Bronchial epithelial cell (primary cell): ENCODE measurements around the gene TMX1. TPM values are rescaled to one million over a fixed set of nuclear protein-coding genes. Genes with fewer than 3 reads are reported as not detected.
A peak's percentile ranks its signal among the peaks of the same experiment; 100 is the strongest.

Source experiments
- DNase-seq: peaks from one replicate; pipeline ENCODE4 v3.0.0-alpha.2; 2010; ENCODE audit warnings: low read depth
- FAIRE-seq: peaks from 2 replicates; lab custom pipeline; 2011; peaks lifted over from hg19 to GRCh38; lab: Jason Lieb, UNC
- H3K27me3 ChIP-seq: 2 replicates; pipeline ENCODE4 v1.5.1; 2011; ENCODE audit warnings: low read length; ENCODE audit not compliant: control insufficient read depth, insufficient read depth
- H3K36me3 ChIP-seq: 2 replicates; pipeline ENCODE4 v1.5.1; 2011; ENCODE audit warnings: low read length; ENCODE audit not compliant: control insufficient read depth, insufficient read depth
- H3K4me3 ChIP-seq: 2 replicates; pipeline ENCODE4 v1.5.1; 2011; ENCODE audit warnings: mild to moderate bottlenecking, low read depth, low read length, control low read depth
- total RNA-seq: library from RNA; depleted of rRNA; stranded (reverse); fragments of >200 nt; gene quantifications from 2 replicates; pipeline ENCODE4 v1.2.1, GENCODE V29; 2014
- TF ChIP-seq, protein P1 (sequence below): IDR thresholded peaks from 2 replicates; pipeline ENCODE4 v1.5.1; 2011; ENCODE audit warnings: mild to moderate bottlenecking, moderate library complexity, low read length, control low read depth, inconsistent platforms; ENCODE audit not compliant: insufficient read depth, severe bottlenecking

The TMX1 gene
- total RNA-seq, 1 donor from 2014 or later: 58.2 TPM

DNA sequence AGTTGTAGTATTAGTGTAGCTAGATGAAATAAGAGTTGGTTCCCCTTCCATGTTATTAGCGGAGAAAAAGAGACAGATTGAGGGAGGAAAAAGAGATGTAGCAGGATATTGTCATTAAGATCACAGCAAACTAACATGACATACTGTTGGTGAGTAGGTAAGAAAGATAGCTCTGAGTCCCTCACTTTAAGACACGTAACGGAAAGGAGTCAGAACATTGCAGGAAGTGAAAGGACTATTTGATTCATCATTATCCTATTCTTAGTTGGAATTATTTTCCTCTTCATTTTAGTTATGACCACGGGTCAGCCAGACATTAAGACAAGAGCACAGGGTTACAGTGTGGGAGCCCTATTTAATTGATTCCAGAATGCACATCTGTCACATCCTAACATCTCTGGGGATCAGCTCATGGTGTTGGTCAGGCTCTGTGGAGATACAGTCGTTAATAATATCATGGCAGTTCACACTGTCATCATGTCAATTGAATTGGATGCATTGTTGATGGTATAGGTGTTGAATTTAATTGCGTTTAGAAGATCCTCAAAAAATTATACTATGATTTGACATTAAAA is 55.0 kb downstream of the TMX1 start:
- FAIRE-seq (no peak), DNase-seq (no peak)
- TF ChIP-seq, protein P1, sequence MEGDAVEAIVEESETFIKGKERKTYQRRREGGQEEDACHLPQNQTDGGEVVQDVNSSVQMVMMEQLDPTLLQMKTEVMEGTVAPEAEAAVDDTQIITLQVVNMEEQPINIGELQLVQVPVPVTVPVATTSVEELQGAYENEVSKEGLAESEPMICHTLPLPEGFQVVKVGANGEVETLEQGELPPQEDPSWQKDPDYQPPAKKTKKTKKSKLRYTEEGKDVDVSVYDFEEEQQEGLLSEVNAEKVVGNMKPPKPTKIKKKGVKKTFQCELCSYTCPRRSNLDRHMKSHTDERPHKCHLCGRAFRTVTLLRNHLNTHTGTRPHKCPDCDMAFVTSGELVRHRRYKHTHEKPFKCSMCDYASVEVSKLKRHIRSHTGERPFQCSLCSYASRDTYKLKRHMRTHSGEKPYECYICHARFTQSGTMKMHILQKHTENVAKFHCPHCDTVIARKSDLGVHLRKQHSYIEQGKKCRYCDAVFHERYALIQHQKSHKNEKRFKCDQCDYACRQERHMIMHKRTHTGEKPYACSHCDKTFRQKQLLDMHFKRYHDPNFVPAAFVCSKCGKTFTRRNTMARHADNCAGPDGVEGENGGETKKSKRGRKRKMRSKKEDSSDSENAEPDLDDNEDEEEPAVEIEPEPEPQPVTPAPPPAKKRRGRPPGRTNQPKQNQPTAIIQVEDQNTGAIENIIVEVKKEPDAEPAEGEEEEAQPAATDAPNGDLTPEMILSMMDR: no peak
- Histone ChIP-seq H3K36me3 (no peaks in the 10 kb centered on the region), H3K4me3 (no peak overlapping the region), H3K27me3 (no peaks in the 10 kb centered on the region)

DNA sequence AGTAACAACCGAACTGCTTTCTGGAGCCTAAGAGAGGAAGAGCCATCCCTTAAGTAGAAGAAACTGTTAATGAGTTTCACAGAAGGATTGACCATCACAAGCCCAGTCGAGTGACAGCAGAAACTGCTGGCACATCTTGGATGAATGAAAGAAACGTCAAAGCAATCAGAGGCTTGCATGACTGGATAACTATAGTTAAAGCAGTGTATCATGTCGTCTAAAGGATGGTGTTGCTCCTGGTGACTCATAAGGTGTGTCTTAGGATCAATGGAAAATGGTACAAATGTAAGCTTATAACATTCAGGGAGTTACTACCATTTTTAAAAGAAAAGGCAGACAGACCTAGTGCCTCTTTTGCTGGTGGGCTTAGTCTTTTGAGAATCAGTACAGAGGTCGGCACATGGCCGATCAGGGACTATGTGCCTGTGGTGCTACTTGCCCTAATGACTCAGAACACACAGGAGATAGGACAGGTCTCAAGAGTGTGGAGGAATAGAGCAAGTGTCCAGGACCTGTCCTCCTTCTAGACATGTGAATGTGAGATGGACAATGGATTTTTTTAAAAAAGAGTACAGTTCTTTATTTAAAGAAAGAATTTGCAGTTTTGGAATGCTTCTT is 55.7 kb downstream of the TMX1 start:
- Histone ChIP-seq H3K4me3 (no peak overlapping the region), H3K27me3 (no peaks in the 10 kb centered on the region), H3K36me3 (no peaks in the 10 kb centered on the region)
- TF ChIP-seq, protein P1: no peak
- DNase-seq (peak; percentile 74), FAIRE-seq (peak; percentile 84)

DNA sequence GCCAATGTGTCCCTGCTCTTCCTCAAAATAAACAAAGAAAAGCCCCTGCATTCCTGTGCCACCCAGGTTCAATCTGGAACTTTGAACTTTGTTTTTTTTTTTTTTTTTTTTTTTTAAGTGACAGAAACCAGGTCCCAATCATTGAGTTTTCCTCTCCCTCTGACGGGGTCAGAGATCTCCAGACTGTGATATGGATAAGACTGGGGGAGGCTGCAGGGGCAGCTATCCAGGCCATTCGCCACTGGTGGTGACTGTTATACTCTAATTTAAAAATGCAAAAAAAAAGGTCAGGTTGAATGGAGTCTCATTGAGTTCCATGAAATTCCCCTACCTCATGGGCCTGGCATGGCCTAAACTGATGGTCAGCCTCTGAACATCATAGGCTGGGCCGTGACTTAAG is 57.0 kb downstream of the TMX1 start:
- TF ChIP-seq, protein P1: no peak
- FAIRE-seq (no peak), DNase-seq (no peak)
- no peak overlapping the region for H3K4me3 ChIP-seq
- H3K36me3 ChIP-seq: no peaks in the 10 kb centered on the region
- no peaks in the 10 kb centered on the region for H3K27me3 ChIP-seq

DNA sequence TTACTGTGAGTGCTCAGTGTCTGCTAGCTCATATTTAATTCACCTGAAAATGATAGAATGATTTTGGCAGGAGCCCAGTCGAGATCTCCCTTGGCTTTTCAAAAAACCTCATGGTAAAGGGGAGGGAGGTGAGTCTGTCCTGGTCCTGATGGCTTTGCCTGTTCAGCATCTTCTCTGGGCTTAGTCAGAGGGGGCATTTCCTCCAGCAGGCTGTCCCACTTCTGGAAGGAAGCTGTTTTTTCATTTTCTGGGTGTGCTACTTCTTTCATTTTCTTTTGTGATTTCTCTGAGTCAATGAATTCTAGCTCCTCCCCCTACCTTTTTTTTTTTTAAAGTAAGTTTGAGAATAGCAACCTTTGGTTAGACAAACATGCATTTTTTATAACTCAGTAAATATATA is 58.8 kb downstream of the TMX1 start:
- FAIRE-seq (no peak), DNase-seq (peak; percentile 59)
- Histone ChIP-seq H3K36me3 (no peaks in the 10 kb centered on the region), H3K4me3 (no peak overlapping the region), H3K27me3 (no peaks in the 10 kb centered on the region)
- TF ChIP-seq, protein P1: no peak

DNA sequence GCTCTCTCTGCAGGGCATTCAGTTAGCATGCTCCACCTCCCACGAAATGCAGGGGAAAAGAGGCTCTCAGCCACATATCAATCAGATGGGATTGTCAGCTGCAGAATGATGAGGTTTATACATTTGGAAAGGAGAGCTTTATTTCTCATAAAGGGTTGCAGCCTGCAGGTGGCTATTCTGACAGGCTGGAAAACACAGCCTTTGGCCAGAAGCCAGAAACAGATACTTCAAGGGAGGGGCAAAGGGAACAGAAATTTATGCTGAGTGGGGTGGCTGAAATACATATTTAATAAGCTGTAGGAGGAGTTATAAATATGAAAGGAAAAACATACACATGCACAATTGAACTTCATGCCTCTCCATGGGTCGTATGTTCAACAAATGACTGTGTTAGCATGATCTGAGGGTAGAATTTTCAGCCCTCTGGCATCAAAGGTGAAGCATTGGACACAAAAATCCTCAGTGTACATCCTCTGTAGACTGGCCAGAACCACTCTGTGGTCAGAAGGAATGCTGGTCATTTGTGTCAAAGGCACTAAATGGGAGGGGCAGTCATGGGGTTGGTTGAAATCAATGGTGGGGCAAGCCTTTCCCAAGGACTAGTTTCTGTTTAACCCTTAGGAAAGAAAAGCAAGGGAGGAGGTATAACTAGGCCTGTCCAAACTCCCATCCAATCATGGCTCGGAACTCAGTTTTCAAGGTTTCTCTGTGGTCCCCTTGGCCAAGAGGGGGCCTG is 62.4 kb downstream of the TMX1 start:
- Histone ChIP-seq H3K27me3 (no peaks in the 10 kb centered on the region), H3K36me3 (no peaks in the 10 kb centered on the region), H3K4me3 (no peak overlapping the region)
- FAIRE-seq: no peak
- TF ChIP-seq, protein P1: no peak
- DNase-seq: no peak
